GM08714 (cell line): ENCODE results near the gene SOAT1.

Source experiments
- H3K4me3 ChIP-seq: fragments of 200-500 bp; sonication (Bioruptor generic); 2 replicates; pipeline ENCODE4 v1.5.1; 2014; ENCODE audit warnings: mild to moderate bottlenecking, low read length, inconsistent platforms
- ZNF274 ChIP-seq: IDR thresholded peaks from 2 replicates; pipeline ENCODE4 v1.6.1; 2012; ENCODE audit warnings: mild to moderate bottlenecking, low read depth, low read length

SOAT1 gene

GRCh38 chr1:179295164-179295755 is 1.7 kb downstream of the SOAT1 start:
- peak overlapping the region; percentile 94 for H3K4me3 ChIP-seq
- no peak for TF ChIP-seq ZNF274

DNA sequence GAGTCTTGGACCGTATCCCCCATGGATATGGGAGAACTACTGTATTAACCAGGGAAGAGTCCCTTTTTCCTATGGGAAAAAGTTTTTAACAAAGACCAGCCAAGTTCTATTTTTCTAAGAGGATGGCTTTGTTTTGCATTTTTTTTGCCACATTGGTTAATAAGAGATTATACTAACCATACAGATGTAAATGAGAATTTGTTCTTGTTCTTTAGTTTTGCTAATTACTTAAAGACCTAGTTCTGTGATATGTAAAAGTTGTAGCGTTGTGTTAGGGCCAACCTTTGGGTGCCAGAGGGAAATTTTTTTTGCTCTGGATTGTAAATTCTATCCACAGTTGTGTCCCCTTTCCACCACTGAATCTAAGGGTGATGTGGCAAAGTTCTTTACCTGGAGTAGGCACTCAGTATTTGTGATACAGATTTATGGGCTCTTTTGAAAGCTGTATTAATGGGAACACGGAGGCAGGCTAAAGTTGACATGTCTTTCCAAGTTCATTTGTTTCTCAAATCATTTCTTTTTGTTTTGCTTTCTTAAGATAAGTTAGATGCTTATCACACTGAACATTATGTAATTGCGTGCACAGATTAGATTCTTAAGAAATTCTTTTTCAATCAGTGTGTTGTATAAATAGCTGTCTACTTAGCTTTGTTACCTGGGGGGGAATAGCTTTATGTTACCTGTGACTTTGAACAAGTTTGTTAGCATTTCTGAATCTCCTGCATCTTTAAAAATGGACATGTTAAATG is 2.9 kb downstream of the SOAT1 start:
- no peak overlapping the region for H3K4me3 ChIP-seq
- TF ChIP-seq ZNF274: no peak

DNA sequence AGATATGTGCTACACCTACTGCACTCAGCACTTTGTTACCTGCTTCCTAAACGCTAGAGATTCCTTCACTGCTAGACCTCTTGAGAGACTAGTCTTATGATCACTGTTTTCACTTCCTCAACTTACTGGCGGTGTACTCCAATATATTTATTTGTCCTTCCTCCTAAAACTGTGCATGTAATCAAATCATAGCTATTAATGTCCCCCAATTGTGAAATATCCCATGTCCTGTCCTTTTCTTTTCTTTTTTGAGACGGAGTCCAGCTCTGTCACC is 3.4 kb downstream of the SOAT1 start:
- no peak overlapping the region for H3K4me3 ChIP-seq
- no peak for TF ChIP-seq ZNF274

DNA sequence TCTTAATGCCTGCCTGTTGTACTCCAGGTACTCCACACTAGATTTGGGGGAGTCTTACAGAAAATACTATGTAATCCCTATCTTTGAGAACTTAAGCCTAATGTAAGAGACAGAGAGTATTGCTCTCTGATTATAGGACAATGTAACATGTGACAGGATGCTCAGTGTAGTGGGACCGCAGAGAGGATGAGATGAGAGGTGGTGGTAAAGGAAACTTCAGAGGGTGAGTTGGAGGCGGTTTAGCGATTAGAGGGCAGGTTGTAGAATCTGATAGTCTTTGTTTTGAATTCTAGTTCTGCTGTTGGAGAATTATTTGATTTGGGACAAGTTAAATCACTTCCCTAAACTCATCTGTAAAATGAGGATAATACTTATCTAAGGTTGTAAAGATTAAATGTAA is 5.4 kb downstream of the SOAT1 start:
- no peak for TF ChIP-seq ZNF274
- no peak overlapping the region for H3K4me3 ChIP-seq

GRCh38 chr1:179300112-179300511 is 6.5 kb downstream of the SOAT1 start:
- TF ChIP-seq ZNF274: no peak
- no peak overlapping the region for H3K4me3 ChIP-seq

GRCh38 chr1:179302070-179302469 is 8.5 kb downstream of the SOAT1 start:
- TF ChIP-seq ZNF274: no peak
- H3K4me3 ChIP-seq: no peak overlapping the region

- no peak overlapping the region for H3K4me3 ChIP-seq
- TF ChIP-seq ZNF274: no peak
These were observed 9.7 kb downstream of the SOAT1 start for GRCh38 chr1:179303200-179303785.

GRCh38 chr1:179305450-179305849 is 11.9 kb downstream of the SOAT1 start:
- no peak for TF ChIP-seq ZNF274
- H3K4me3 ChIP-seq: no peak overlapping the region

DNA sequence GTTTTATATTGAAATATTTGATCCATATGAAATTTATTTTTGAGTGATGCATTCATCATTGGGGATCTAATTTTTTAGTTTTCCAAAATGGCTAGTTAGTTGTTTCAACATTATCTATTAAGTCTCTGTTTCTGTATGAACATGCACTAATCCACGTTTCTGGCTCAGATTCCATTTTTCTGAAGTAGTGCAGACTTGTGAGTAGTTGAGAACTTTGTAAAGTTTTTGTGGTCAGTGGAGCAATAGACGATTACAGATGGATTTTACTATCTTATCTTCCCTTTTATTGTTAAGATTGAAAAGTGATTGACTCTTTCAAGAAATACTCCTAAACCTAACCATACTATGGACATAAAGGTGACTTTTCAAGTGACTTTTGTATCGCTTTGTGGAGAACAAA is 16.7 kb downstream of the SOAT1 start:
- TF ChIP-seq ZNF274: no peak
- H3K4me3 ChIP-seq: no peak overlapping the region

- no peak for TF ChIP-seq ZNF274
- no peak overlapping the region for H3K4me3 ChIP-seq
These were observed 17.1 kb downstream of the SOAT1 start for GRCh38 chr1:179310721-179311120.

GRCh38 chr1:179311149-179311700 is 17.6 kb downstream of the SOAT1 start:
- no peak for TF ChIP-seq ZNF274
- no peak overlapping the region for H3K4me3 ChIP-seq

DNA sequence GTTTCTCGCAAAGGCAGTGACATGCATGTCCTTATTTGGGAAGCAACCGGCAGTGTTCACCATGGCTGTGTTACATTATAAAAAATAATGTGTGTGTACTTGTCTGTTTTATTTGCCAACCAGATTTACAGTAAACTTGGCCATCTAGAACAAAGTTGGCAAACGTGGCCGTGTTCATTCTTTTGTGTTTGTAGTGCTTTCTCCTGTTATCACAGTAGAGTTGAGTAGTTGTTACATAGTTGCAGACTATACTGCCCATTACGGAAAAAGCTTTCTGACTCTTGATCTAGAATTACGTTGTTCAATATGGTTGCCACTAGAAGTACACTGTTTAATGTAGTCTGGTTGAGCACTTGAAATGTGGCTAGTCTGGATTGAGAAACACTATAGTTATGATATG is 19.4 kb downstream of the SOAT1 start:
- no peak overlapping the region for H3K4me3 ChIP-seq
- TF ChIP-seq ZNF274: no peak

DNA sequence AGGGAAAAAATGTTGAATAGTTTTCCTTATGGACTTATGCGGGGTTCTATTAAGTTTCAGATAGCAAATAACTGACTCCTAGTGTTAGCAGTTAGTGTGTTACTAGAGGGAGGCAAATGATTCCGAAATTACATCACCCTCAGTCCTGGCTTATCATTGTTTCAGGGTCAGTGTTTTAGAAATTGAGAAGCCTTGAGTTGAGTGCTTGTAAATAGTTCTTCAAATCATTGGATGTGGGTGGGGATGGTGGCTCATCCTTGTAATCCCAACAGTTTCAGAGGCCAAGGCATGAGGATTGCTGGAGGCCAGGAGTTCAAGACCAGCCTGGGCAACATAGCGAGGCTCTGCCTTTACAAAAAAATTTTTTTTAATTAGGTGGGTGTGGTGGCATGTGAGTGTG is 21.3 kb downstream of the SOAT1 start:
- TF ChIP-seq ZNF274: no peak
- H3K4me3 ChIP-seq: no peak overlapping the region

- TF ChIP-seq ZNF274: no peak
- H3K4me3 ChIP-seq: no peak overlapping the region
These were observed 24.9 kb downstream of the SOAT1 start for GRCh38 chr1:179318491-179318890.

DNA sequence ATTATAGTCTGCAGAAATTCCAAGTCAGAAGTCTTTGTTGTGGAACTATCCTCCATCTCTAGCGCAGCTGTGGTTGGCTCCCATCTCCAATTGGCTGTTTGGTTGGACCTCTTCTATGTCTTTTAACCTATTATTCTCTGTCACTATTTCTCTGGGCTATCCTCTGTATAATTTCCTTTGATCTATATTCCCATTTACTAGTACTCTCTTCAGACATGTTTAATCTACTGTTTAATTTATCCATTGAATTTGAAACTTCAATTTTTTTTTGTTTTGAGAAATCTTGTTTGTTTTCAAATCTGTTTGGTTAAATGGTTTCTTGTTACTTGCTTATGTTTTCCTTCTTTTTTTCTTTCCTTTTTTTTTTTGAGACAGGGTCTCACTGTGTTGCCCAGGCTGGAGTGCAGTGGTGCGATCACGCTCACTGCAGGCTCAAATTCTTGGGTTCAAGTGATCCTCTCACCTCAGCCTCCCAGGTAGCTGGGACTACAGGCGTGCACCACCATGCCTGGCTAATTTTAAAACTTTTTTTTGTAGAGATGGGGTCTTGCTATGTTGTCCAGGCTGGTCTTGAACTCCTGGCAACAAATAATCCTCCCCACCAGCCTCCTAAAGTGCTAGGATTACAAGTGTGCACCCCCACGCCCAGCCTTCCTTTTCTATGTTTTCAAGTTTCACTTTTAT is 28.1 kb downstream of the SOAT1 start:
- no peak for TF ChIP-seq ZNF274
- H3K4me3 ChIP-seq: no peak overlapping the region
